BE2C (cell line): ENCODE data around the gene CEP70.

ENCODE experiments used
- DNase-seq: peaks from one replicate; pipeline ENCODE4 v3.0.0-alpha.2; 2020
- H3K27me3 ChIP-seq: fragments of 250-450 bp; sonication (Bioruptor Pico); 2 replicates; pipeline ENCODE4 v1.5.1; 2020; ENCODE audit warnings: mild to moderate bottlenecking
- H3K36me3 ChIP-seq: fragments of 250-450 bp; sonication (Bioruptor Pico); 2 replicates; pipeline ENCODE4 v1.5.1; 2020; ENCODE audit warnings: mild to moderate bottlenecking
- H3K4me1 ChIP-seq: fragments of 250-450 bp; sonication (Bioruptor Pico); 2 replicates; pipeline ENCODE4 v1.5.1; 2020
- H3K4me3 ChIP-seq: 2 replicates; pipeline ENCODE4 v1.5.1; 2011; ENCODE audit warnings: low read depth, low read length
- H3K9me3 ChIP-seq: fragments of 250-450 bp; sonication (Bioruptor Pico); 2 replicates; pipeline ENCODE4 v1.5.1; 2020
- CTCF ChIP-seq: IDR thresholded peaks from 2 replicates; pipeline ENCODE4 v1.5.1; 2012; ENCODE audit warnings: mild to moderate bottlenecking, low read depth, low read length

The CEP70 gene

GRCh38 chr3:138445654-138446053 lies 148.4 kb downstream of the CEP70 start:
- Histone ChIP-seq H3K36me3 (no peaks in the 10 kb centered on the region), H3K4me1 (no peaks in the 10 kb centered on the region), H3K27me3 (no peaks in the 10 kb centered on the region), H3K9me3 (no peaks in the 10 kb centered on the region), H3K4me3 (no peak overlapping the region)
- no peak for DNase-seq
- no peak for TF ChIP-seq CTCF

- no peaks in the 10 kb centered on the region for H3K27me3 ChIP-seq
- TF ChIP-seq CTCF = no peak
- no peak overlapping the region for H3K4me3 ChIP-seq
- H3K9me3 ChIP-seq = no peaks in the 10 kb centered on the region
- H3K4me1 ChIP-seq = no peaks in the 10 kb centered on the region
- no peaks in the 10 kb centered on the region for H3K36me3 ChIP-seq
- no peak for DNase-seq
Measured at GRCh38 chr3:138445236-138445635, 148.8 kb downstream of the CEP70 start.
